CD4-positive, alpha-beta T cell treated with Interleukin-21 for 1 hour (primary cell): ENCODE results near the gene IL4R.
"Not testable (repeated sequence)": the region's sequence is repeated elsewhere in the genome, so short reads cannot be mapped to it uniquely, and the experiment has no call there.

ENCODE experiments used
- DNase-seq: peaks from one replicate; pipeline ENCODE4 v3.0.0-alpha.2; 2020

Gene IL4R

GRCh38 chr16:27408012-27408601 lies 94.3 kb downstream of the IL4R start:
- peak; percentile 37 for DNase-seq

- DNase-seq: no peak
These were observed 94.8 kb downstream of the IL4R start for GRCh38 chr16:27408602-27409031.

GRCh38 chr16:27409958-27410357 lies 96.2 kb downstream of the IL4R start:
- not testable (repeated sequence) for DNase-seq

GRCh38 chr16:27410761-27411160 lies 97.0 kb downstream of the IL4R start:
- no peak for DNase-seq

- no peak for DNase-seq
These were observed 100.2 kb downstream of the IL4R start for GRCh38 chr16:27413956-27414355.
